ENCODE measurements around the gene SCO2. TPM values are rescaled to one million over a fixed set of nuclear protein-coding genes. Genes with fewer than 3 reads are reported as not detected.

SCO2 gene
- total RNA-seq (2021; ENCODE audit: unreplicated experiment) = 7.0 TPM
- polyA plus RNA-seq (2012) = 4.1 and 4.4 TPM in 2 replicates
- percentile 29 among the genes with signal in this experiment for Bru-seq, nascent RNA
- percentile 61 among the genes with signal in this experiment for BruChase-seq, experiment 1, labeled RNA remaining after a 6-hour chase
- BruChase-seq, experiment 2, labeled RNA remaining after a 2-hour chase = percentile 39 among the genes with signal in this experiment
- long read RNA-seq, partial matches to known transcripts = 0 of 22 reads
- long read RNA-seq, other reads (novel, unspliced or antisense) = 19 of 22 reads

- TF ChIP-seq POLR2AphosphoS5 (IDR thresholded peaks at IDR 0.05; ENCODE audit: low read depth, low read length) = peak; percentile 76
- peak in 1 of 3 experiments; percentile 55; a peak in 4 of 6 replicates for TF ChIP-seq CTCF (IDR thresholded peaks at IDR 0.05 in 2 of 3, conservative IDR thresholded peaks at IDR 0.05 in 1 of 3; ENCODE audit: borderline replicate concordance in 1 of 3, insufficient read depth in 1 of 3, low read depth in 2 of 3, low read length in 2 of 3)
- TF ChIP-seq RAD21 (IDR thresholded peaks at IDR 0.05; ENCODE audit: low read depth) = no peak
- no peak for TF ChIP-seq CBX3 (IDR thresholded peaks at IDR 0.05; ENCODE audit: low read depth)
- TF ChIP-seq ZFX (IDR thresholded peaks at IDR 0.05) = peak; percentile 40; the same call in 1 of the 2 replicates
- TF ChIP-seq TCF7L2 (IDR thresholded peaks at IDR 0.05; ENCODE audit: borderline replicate concordance, extremely low read depth, insufficient read depth, insufficient read length) = peak; percentile 61
- TF ChIP-seq POLR2A (IDR thresholded peaks at IDR 0.05; ENCODE audit: borderline replicate concordance, extremely low read depth, insufficient read depth, insufficient read length) = peak; percentile 79
- ChIA-PET POLR2A (interaction anchor here (0.8 to 2.1 kb wide), 7 partner anchors 11 to 95 kb away, joined by 3 to 20 read pairs (median 5); partner anchors contain the start of genes CHKB, LMF2, NCAPH2 and SYCE3), RAD21 (ENCODE audit: low non-redundant PET in 1 of 2, low total read pairs in 2 of 2, uncharacterized antibody in 2 of 2, unreplicated experiment in 2 of 2) (interaction anchor here (0.8 to 2.2 kb wide), 4 partner anchors 17 to 125 kb away, joined by 4 to 8 read pairs (median 6); partner anchors contain the start of genes LMF2 (in 2 of the 2), NCAPH2 (in 1 of the 2) and SYCE3 (in 1 of the 2)), CTCF (interaction anchor here (0.7 to 1.7 kb wide), 19 partner anchors 11 to 376 kb away, joined by 3 to 21 read pairs (median 5); partner anchors contain the start of genes ARSA, HDAC10, KLHDC7B and LMF2)
- H4K20me1 ChIP-seq (ENCODE audit: insufficient read depth) = no peaks in the 10 kb centered on the region
- no peaks in the 10 kb centered on the region for H3K27me3 ChIP-seq (ENCODE audit: insufficient read depth, low read length)
- H3K4me3 ChIP-seq (replicated peaks in 1 of 2; ENCODE audit: low read depth in 1 of 2, low read length in 2 of 2) = peak within 1 kb of the TSS; percentile 78 to 85
- H3K9ac ChIP-seq (ENCODE audit: low read length) = peak within 1 kb of the TSS; percentile 93
- intact Hi-C loops (cut with micrococcal nuclease) = loop anchor here (1.0 kb wide), 1 partner anchor 17 kb away; the partner anchor contains the start of gene NCAPH2
- peak within 1 kb of the TSS; percentile 99 for H3K4me2 ChIP-seq (ENCODE audit: low read length)
- peaks cover 30% of the 10 kb centered on the region for H3K79me2 ChIP-seq (ENCODE audit: insufficient read depth, low read length)
- no peaks in the 10 kb centered on the region for H3K9me2 ChIP-seq (ENCODE audit: insufficient read depth)
- no peaks in the 10 kb centered on the region for H3K9me3 ChIP-seq (ENCODE audit: control insufficient read depth in 1 of 2, insufficient read depth in 1 of 2, low read depth in 1 of 2, low read length in 2 of 2)
- BruUV-seq (replicated peaks) = TSS peak; percentile 29
- peaks cover 13 to 61% of the 10 kb centered on the region in 2 experiments; a peak in 3 of 4 replicates for H3K4me1 ChIP-seq (ENCODE audit: control insufficient read depth in 1 of 2, insufficient read depth in 2 of 2, low read length in 2 of 2)
- H3K27ac ChIP-seq (ENCODE audit: low read depth, low read length) = peak within 1 kb of the TSS; percentile 100
- H3K36me3 ChIP-seq (ENCODE audit: control insufficient read depth in 1 of 2, insufficient read depth in 2 of 2, low read length in 2 of 2) = peaks cover 0 to 11% of the 10 kb centered on the region in 2 experiments; a peak in 2 of 4 replicates
- peak; percentile 93 for DNase-seq (ENCODE audit: low read depth, low spot score)
- peak; percentile 57 for ATAC-seq
- H2AFZ ChIP-seq (ENCODE audit: low read depth, low read length, poor library complexity, severe bottlenecking) = no peak within 1 kb of the TSS
Measured at GRCh38 chr22:50525104-50525857, at the start of gene SCO2. Gene SCO2 (minus strand): TSS chr22:50525598. CDS start chr22:50524411, 1,187 bp downstream.

Data from HCT116 (cell line).